ENCODE measurements around the gene QPRT.
"Not testable (repeated sequence)": the region's sequence is repeated elsewhere in the genome, so short reads cannot be mapped to it uniquely, and the experiment has no call there.

DNA sequence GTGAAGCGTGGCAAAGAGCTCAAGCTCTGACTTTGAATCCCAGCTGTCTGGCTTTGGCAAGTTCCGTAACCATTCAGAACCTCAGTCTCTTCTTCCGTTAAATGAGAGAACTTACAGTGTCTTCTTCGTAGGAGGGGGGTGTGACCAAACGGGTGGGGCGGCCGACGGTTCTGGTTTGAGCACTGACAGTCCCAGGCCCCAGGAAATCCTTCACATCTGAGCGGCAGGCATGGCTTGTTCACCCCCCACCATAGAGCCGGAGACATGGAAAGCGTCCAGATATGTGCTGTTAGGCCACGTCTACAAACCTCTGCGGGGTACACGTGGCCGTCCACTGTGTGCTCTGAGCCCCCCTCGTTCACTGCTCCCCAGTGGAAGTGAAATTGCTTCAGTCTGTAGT lies 43.1 kb upstream of the QPRT start:
- not testable (repeated sequence) for TF ChIP-seq EZH2 (IDR thresholded peaks at IDR 0.05; ENCODE audit: borderline replicate concordance, low read depth, low read length, severe bottlenecking)
- TF ChIP-seq, protein P1, sequence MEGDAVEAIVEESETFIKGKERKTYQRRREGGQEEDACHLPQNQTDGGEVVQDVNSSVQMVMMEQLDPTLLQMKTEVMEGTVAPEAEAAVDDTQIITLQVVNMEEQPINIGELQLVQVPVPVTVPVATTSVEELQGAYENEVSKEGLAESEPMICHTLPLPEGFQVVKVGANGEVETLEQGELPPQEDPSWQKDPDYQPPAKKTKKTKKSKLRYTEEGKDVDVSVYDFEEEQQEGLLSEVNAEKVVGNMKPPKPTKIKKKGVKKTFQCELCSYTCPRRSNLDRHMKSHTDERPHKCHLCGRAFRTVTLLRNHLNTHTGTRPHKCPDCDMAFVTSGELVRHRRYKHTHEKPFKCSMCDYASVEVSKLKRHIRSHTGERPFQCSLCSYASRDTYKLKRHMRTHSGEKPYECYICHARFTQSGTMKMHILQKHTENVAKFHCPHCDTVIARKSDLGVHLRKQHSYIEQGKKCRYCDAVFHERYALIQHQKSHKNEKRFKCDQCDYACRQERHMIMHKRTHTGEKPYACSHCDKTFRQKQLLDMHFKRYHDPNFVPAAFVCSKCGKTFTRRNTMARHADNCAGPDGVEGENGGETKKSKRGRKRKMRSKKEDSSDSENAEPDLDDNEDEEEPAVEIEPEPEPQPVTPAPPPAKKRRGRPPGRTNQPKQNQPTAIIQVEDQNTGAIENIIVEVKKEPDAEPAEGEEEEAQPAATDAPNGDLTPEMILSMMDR (IDR thresholded peaks at IDR 0.05; ENCODE audit: borderline replicate concordance, extremely low read depth, low read length, poor library complexity, severe bottlenecking): not testable (repeated sequence)

Data from DND-41 (cell line).